Activated T-helper 1 cell treated with anti-CD3 and anti-CD28 coated beads, Interleukin-2, amount 50 U/mL, for 16 hours (primary cell): ENCODE results near the gene TCEAL8.
A peak's percentile ranks its signal among the peaks of the same experiment; 100 is the strongest.
"Not testable (repeated sequence)": the region's sequence is repeated elsewhere in the genome, so short reads cannot be mapped to it uniquely, and the experiment has no call there.

Experiments
- DNase-seq, 2 donors: peaks; one replicate each; pipeline ENCODE4 v3.0.0-alpha.2; 2020; ENCODE audit warnings: low read depth in 1 of 2, low spot score in 1 of 2

Gene TCEAL8, protein sequence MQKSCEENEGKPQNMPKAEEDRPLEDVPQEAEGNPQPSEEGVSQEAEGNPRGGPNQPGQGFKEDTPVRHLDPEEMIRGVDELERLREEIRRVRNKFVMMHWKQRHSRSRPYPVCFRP

DNA sequence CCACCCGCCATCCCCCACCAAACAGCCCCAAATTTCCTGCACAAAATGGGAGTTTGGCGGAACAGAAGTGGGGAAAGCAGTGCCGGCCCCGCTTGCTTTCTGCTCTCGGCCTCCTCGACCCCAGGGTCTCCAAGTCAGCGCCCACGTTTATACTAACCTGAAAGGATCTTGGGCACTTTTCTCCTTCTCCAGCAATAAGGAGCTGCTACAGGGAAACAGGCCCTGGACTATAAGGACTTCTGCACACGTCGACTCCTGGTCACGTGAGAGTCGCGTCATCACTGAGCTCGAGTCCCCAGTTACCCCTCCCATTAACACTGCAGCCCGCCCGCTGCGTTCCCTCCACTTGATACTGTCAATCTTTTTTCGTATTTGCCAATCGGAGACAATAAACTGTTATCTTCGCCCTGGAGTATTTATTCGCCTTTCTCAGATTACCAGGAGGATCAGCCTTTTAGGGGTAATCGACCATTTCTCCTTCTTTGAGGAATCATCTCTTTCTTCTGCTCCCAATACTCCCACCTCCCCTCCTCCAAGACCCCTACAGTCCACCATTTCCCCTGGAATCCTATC is at the start of gene TCEAL8:
TSS of gene TCEAL8 (minus strand) at position 235 of the 573 bp plus-strand sequence. CDS start 1,176 bp downstream, outside the sequence.
- DNase-seq, result peak; percentile 16 to 22

- no peak for DNase-seq
Measured at GRCh38 chrX:103304705-103305104, 49.8 kb upstream of the TCEAL8 start.

- no peak for DNase-seq
Measured at GRCh38 chrX:103293118-103293517, 38.2 kb upstream of the TCEAL8 start.

GRCh38 chrX:103279624-103280023 is 24.7 kb upstream of the TCEAL8 start:
- DNase-seq, result no peak

- no peak for DNase-seq
Measured at GRCh38 chrX:103276581-103277002, 21.6 kb upstream of the TCEAL8 start, which contains the start of gene TCEAL5. Gene TCEAL5, minus strand, starts transcription at chrX:103276750. Its CDS starts 2,187 bp downstream, at chrX:103274563.

GRCh38 chrX:103275947-103276567 is 21.1 kb upstream of the TCEAL8 start:
- no peak for DNase-seq

GRCh38 chrX:103274284-103274683 is 19.3 kb upstream of the TCEAL8 start:
- no peak for DNase-seq

DNA sequence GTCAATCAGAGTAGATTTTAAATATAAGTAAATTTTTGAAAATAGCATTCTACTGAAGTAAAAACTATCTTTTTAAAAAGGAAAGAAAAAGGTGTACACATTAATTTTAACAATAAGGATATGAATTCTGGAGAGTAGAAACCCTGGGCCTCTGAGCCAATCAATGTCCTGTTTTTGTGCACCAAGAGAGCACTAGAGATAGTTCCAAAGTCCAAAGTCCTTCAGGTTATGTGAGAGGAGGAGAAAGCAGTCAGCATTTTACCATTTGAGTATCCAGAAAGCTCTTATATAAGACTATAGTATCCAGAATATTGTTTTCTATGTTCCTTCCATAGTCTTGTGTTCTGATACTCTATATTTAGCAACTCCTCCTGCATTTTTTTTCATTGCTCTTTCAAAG is 3.3 kb upstream of the TCEAL8 start:
- DNase-seq, result no peak

DNA sequence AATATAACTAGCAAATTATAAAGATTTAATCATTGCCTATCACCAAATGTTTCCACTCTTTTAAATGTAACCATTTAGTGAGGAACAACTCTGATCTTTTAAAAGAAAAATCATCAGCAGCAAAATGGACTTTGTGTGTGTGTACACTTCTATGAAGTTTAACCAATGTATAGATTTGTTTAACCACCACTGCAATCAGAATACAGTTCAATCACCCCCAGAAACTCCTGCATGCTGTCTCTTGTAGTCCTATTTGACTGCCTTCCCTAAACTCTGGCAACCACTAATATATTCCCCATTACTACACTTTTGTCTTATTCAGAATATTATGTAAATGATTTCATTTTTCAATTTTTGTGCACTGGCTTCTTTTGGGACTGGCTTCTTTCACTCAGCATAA is 1.7 kb upstream of the TCEAL8 start:
- DNase-seq, result no peak

DNA sequence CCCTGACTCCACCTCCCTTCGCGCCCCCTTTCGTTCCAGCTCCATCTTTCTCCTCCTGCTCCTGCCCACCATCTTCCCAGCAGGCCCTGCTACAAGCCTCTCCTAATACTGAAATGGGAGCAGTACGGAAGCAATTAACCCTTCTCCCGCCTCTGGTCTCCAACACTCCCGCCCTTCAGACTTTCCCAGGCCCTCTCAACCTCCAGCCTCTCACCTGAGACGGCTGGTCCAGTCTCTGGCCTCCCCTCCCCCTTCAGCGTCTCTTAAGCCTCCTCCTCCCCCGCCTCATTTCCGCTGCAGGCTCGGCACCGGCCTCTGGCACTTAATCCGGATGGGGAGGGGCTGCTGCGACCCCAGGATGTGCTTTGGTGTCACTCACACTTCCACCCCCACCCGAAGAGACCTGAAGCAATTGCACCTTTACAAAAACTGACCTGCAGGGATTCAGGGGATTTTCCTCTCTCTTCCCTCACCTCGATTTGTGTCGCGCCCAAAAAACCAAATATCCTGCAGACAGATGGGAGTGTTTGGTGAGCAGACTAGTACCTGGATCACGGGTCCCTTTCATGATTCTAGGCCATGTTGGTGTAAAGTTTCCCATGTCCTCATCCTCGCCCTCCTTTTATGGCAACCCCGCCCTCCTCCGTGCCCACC is 657 bp downstream of the TCEAL8 start:
- no peak for DNase-seq

- DNase-seq, result no peak
Measured at GRCh38 chrX:103253608-103254007, 1.3 kb downstream of the TCEAL8 start.

DNA sequence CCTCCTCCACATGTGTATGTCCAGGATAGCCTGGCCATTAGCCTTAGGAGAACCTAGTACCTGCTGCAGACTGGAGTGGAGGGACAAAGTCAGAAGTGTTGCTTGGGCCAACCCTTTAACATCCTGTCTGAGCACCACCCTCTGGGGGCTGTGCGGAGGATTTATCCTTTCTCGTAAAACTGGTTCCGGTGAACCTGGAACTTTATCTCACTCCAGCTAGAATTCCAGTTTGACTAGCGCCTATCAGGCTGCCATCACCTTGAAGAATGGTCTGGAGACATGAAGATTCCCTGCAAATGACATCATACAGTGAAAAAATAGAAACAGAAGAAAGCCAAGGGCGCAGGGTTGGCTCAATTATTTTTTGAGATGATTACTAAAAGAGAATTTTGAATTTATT is 4.0 kb downstream of the TCEAL8 start:
- DNase-seq, result no peak

GRCh38 chrX:103249805-103250204 is 5.2 kb downstream of the TCEAL8 start:
- DNase-seq, result no peak

DNA sequence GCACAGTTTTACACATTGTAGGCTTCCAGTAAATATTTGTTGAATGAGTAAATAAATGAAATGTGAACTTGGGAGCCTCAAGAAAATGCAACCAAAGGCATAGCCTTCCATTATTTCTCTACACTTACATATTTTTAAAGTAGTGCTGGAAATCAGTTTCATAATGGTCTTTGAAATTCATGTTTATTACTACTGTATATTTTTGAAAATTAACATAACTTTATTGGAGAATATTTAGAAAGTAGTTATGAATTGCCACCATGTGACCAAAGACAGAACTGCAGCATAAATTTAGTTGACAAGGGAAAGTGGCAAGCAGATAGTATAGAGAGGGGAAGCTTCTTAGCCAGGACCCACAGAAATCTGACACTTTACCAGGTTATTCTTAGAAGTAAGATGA is 6.4 kb downstream of the TCEAL8 start:
- DNase-seq, result no peak

DNA sequence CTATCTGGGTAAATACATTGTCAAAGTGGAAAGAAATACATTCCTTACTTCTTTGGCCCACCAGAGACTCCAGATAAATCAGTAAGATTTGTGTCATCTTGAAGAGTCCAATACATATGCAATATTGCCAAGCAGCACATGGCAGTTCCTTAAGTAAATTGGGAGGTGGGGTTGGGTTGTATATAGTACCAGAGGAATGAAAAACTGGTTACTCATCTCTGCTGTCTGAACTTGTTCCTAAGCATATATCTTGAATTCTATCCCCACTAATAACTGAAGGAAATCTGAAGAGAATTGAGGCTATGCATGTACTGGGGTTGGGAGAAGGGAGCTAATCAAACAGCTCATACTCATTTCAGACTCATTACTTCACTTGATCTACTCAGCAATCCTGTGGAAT is 14.8 kb downstream of the TCEAL8 start:
- DNase-seq, result no peak

GRCh38 chrX:103236296-103236695 is 18.7 kb downstream of the TCEAL8 start:
- DNase-seq, result no peak

DNA sequence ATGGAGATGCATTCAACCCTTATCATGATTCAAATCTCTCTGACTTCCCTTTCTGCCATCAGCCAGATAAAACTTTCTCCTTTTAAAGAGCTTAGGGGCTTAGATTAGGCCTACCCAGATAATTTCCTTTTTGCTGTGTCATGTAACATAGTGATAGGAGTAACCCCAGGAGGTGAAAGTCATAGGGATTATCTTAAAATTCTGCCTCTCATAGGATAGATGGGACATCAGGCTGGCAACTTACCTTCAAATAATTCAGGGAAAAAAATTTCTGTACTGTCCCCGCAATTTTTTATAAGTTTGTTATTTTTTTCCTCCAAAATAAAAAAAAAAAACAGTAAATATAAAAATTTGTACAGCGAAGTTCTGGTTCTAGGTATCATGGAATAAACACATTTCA is 19.3 kb downstream of the TCEAL8 start:
- DNase-seq, result not testable (repeated sequence)

DNA sequence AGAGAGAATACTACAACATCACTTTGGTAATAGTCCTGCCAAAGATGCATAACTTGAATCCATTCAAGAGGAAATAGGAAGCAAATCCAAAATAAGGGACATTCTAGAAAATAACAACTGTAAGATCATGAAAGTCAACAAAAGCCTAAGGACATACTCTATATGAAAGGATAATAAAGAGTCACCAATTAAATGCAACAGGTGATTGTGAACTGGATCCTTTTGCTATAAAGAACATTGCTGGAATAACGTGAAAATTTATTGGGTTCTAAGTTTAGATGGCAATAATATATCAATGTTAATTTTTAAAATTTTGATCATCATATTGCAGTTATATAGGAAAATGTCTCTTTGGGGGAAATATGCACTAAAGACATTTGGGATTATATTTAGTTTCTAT is 20.1 kb downstream of the TCEAL8 start:
- DNase-seq, result no peak

GRCh38 chrX:103233263-103233662 is 21.7 kb downstream of the TCEAL8 start:
- DNase-seq, result no peak

DNA sequence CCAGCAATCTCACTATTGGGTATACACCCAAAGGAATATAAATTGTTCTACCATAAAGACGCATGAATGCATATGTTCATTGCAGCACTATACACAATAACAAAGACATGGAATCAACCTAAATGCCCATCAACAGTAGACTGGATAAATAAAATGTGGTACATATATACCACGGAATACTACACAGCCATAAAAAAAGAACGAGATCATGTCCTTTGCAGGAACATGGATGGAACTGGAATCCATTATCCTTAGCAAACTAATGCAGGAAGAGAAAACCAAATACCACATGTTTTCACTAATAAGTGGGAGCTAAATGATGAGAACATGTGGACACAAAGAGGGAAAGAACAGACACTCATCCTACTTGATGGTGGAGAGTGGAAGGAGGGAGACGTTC is 29.0 kb downstream of the TCEAL8 start:
- DNase-seq, result not testable (repeated sequence)

DNA sequence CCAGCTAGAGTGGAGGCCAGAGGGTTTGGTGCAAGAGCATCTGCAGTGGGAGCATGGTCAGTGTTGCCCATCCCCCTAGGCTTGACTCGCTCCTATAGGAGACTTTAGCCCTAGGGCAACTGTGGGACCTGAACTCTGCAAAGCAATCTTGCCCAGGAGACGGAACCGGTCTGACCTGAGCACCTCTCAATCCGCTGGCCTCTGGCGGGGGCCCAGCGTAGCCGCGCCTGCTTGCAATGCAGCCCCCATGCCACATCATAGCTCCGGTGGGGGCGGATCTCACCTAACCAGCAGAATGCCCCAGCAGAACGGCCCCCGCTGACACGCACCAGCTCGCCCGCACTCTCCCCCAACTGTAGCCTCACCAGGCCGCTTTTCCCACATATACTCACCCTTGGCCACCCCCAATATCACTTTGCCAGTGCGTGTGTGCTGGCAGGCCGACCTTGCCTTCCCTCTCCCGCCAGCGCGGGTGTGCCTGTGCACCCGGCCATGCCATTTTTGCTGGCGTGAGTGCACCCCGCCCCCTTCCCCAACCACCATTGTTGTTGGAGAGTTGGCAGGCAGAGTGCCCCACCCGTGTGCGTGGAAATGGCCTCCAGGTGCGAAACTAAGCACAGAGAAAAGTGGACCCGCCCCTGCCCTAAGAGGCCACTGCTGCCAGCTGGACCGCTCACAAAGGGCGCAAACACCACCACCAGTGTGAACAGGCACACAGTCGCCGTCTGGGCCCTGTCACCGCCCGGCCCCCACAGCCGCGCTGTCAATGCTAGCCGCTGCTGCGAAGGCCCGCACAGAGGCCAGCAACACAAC is 34.2 kb downstream of the TCEAL8 start:
- DNase-seq, result no peak
